VCaP (cell line): Measurements from ENCODE around the gene NRXN3.

Source experiments
- H3K27ac ChIP-seq: fragments of 450-650 bp; 2 replicates; pipeline ENCODE4 v1.5.1; 2017
- TF ChIP-seq, protein P1 (sequence below): fragments of 450-650 bp; conservative IDR thresholded peaks from 2 replicates; pipeline ENCODE4 v1.5.1; 2017; ENCODE audit warnings: mild to moderate bottlenecking, moderate library complexity

Gene NRXN3

GRCh38 chr14:78851189-78851588 lies 681.0 kb downstream of the NRXN3 start:
- TF ChIP-seq, protein P1, sequence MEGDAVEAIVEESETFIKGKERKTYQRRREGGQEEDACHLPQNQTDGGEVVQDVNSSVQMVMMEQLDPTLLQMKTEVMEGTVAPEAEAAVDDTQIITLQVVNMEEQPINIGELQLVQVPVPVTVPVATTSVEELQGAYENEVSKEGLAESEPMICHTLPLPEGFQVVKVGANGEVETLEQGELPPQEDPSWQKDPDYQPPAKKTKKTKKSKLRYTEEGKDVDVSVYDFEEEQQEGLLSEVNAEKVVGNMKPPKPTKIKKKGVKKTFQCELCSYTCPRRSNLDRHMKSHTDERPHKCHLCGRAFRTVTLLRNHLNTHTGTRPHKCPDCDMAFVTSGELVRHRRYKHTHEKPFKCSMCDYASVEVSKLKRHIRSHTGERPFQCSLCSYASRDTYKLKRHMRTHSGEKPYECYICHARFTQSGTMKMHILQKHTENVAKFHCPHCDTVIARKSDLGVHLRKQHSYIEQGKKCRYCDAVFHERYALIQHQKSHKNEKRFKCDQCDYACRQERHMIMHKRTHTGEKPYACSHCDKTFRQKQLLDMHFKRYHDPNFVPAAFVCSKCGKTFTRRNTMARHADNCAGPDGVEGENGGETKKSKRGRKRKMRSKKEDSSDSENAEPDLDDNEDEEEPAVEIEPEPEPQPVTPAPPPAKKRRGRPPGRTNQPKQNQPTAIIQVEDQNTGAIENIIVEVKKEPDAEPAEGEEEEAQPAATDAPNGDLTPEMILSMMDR, result no peak
- H3K27ac ChIP-seq, result peak overlapping the region; percentile 71

DNA sequence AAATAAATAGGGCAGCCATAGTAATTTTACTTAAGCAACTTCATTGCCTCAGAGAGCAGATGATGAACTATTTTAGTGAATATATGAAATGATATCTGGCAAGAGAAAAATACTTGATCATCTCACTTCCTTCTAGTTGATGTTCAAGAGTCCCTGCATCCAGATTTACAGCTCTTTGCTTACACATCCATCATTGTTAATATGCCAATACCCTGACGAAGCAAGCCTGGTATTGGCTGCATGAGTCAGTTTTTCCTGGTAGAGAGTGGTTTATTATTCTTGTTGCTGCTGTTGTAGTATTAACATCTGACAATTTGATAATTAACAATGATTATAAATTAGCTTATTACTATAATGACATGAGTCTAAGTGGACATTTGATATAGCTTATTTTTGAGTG lies 681.9 kb downstream of the NRXN3 start:
- TF ChIP-seq, protein P1, result no peak
- H3K27ac ChIP-seq, result peak overlapping the region; percentile 71

DNA sequence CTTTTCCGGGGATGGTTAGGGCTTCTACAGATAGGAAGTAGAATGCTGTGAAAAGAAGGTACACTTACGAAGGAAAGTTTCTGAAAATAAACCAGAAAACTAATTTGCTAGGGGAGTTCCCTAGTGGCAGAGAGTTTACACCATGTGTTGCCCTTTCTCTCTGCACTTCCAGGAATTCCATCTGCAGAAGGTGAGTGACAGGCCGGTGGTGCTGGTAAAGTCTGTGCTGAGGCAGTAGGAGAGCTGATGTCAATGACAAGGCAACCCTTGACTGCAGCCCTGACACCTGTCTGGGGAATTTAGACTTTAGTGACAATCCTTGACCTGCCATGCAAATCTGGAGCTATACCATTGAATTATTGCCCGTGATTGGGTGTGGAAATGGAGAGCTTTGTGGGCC lies 687.8 kb downstream of the NRXN3 start:
- no peak overlapping the region for H3K27ac ChIP-seq
- TF ChIP-seq, protein P1, result no peak

GRCh38 chr14:78863143-78863542 lies 693.0 kb downstream of the NRXN3 start:
- TF ChIP-seq, protein P1, result no peak
- H3K27ac ChIP-seq, result no peak overlapping the region

GRCh38 chr14:78872837-78873236 lies 702.7 kb downstream of the NRXN3 start:
- H3K27ac ChIP-seq, result no peak overlapping the region
- TF ChIP-seq, protein P1, result no peak

GRCh38 chr14:78873581-78873980 lies 703.4 kb downstream of the NRXN3 start:
- no peak overlapping the region for H3K27ac ChIP-seq
- TF ChIP-seq, protein P1, result no peak

GRCh38 chr14:78875049-78875448 lies 704.9 kb downstream of the NRXN3 start:
- TF ChIP-seq, protein P1, result no peak
- H3K27ac ChIP-seq, result no peak overlapping the region

GRCh38 chr14:78885884-78886283 lies 715.7 kb downstream of the NRXN3 start:
- TF ChIP-seq, protein P1, result no peak

More at GRCh38 chr14:78885884-78886283, 715.7 kb downstream of the NRXN3 start:
- no peak overlapping the region for H3K27ac ChIP-seq
